Ramos (cell line): Measurements from ENCODE around the gene CLBA1.

Source experiments
- in situ Hi-C: fragments of 300-500 bp; cut with MboI; formaldehyde crosslinking; loops from one replicate; pipeline ENCODE4 v1.14.3; 2022; ENCODE audit warnings: low sequenced_read_pairs; ENCODE audit not compliant: unreplicated experiment

The CLBA1 gene

DNA sequence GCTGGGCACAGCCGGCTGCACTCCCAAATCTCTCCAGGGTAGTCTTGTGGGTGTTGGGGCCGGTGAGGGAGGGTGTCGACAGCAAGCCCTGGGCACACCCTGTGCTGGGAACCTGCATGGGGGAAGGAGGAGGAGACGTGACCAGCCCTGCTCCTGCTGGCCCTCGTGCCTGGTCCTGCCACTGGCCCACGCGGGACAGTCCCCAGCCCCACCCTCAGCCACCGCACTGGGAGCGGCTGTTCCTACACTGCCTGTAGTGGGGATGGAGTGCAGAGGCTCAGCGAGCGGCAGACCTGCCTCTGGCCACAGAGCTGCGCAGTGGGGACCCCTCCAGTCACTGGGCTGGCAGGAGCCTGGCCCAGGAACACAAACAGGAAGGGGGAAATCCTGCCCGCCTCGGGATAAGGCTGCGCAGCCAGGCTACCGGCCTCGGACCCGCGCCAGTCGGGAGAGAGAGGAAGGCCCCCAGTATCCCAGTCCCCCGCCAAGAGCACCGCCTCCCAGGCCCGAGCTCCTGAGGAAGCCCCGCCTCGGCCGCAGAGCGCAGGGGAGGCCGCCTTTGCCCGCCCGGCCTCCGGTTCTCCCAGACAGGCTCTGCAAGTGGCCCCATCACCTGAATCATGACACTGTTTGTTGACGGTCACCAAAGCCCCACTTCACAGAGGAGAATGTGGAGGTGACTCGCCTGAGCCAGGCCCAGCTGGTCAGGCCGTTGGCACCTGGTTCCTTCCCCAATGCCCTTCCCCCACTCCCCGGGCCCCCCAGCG is 18.0 kb upstream of the CLBA1 start:
- in situ Hi-C loops = no loop called here

GRCh38 chr14:104968153-104968527 is 17.4 kb upstream of the CLBA1 start:
- in situ Hi-C loops = no loop called here

DNA sequence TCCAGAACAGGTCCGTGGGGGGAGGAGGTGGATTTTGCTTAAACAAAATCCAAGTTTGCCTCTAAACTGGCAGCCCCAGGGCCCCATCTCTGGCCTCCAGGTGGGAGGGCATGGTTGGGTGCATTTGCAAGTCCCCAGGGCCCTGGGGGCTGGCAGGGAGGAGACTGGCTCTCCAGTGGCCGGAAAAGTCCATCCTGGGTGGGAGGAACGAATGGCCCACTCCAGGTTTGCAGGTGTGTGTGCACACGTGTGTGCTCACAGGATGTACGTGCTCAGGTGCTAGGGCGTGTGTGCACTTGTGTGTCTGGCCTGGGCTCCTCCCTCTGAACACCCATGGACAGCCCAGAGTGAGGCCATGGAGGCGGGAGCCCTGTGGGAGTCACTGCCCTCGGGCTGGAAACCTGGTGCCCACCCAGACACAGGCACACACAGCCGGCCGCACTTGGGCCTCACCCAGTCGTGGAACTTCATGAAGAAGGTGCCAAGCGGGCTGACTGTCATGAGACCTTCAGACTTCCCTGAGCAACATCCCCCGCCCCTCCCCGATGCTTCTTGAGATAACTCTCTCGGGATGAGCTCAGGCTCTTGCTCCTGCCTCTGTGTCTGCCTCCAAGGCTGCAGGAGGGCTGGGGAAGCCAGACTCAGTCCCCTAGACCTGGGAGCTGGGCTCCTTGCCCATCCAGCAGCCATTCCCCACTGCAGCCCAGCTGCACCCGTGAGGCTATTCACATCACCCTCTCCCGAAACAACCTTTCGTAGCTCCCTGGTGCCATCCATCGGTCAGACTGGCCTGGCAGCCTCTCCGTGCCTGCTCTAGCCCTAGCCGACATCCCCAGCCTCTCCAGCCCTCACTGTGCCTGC is 16.8 kb upstream of the CLBA1 start:
- in situ Hi-C loops = no loop called here

GRCh38 chr14:104969741-104970230 is 15.8 kb upstream of the CLBA1 start:
- in situ Hi-C loops = loop anchor here (5.0 kb wide), 1 partner anchor 78 kb away; no protein-coding TSS in a partner anchor

DNA sequence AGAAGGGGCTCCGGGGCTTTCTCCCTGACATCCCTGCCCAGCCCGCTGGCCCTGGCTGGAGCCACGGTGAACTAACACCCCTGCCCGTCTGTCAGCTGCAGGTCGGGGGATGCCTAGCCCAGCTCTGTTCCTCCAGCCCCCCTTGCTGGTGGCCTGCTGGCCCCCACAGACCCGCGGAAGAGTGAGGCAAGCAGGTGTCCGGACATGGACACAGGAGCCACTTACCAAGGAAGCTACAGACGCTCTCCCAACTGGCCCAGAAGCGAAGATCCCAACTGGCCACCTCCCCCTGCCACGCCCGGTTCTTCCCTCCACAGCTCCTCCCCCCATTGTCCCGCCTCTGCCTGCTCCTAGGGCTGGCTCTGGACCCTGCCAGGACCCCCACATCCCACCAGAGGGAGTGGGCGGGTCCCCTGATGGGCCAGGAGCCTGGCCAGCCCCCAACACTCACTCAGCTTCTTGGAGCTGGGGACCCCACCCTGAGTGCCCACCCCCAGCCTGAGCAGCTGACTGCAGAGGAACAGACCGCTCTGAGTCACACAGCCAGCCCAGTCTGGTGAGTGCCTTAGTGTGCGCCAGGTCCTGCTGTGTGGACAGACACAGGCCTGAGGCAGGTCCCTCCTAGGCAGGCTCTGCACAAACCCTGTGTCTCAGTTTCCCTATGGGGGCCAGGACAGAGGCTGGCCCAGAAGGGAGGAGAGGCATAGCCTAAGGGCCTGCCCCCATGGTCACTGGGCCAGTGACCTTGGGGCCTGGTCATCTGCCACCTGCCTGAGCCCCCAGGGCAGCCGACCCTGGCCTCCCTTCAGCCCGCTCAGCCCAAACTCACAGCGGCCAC is 15.1 kb upstream of the CLBA1 start:
- in situ Hi-C loops = loop anchor here (5.0 kb wide), 1 partner anchor 77 kb away; no protein-coding TSS in a partner anchor

DNA sequence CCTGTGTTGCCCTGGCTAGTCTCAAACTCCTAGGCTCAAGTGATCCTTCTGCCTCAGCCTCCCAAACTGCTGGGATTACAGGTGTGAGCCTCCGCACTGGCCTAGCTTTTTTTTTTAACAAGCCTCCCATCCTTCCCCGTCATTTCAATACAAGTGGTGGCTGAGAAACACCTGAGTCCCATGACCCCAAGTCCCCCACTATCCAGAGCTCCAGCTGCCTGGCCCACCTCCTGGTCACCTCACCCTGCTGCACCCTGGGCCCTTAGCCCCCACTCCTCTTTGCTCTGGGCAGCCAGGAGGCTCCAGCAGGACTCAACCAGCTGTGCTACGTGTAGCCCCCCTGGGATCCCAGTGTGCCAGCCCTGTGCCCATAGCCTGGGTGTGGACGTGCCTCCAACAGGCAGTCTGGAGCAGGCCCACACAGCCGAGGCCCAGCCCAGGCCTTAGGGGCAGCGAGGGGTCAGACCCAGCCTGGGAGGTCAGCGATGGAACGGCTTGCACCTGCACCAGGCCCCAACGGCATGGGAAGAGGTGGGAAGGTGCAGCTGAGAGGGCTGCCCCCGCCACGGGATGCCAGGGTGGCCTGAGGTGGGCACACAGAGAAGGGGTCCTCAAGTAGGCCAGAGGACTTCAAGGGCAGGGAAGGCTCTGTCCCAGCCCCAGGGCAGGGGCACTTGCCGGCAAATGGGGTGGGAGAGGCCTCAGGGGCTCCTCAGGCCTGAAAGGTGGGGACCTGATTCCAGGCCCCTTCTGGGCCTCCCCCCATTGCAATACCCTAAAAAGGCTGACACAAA is 13.9 kb upstream of the CLBA1 start:
- in situ Hi-C loops = loop anchor here (5.0 kb wide), 1 partner anchor 76 kb away; no protein-coding TSS in a partner anchor

DNA sequence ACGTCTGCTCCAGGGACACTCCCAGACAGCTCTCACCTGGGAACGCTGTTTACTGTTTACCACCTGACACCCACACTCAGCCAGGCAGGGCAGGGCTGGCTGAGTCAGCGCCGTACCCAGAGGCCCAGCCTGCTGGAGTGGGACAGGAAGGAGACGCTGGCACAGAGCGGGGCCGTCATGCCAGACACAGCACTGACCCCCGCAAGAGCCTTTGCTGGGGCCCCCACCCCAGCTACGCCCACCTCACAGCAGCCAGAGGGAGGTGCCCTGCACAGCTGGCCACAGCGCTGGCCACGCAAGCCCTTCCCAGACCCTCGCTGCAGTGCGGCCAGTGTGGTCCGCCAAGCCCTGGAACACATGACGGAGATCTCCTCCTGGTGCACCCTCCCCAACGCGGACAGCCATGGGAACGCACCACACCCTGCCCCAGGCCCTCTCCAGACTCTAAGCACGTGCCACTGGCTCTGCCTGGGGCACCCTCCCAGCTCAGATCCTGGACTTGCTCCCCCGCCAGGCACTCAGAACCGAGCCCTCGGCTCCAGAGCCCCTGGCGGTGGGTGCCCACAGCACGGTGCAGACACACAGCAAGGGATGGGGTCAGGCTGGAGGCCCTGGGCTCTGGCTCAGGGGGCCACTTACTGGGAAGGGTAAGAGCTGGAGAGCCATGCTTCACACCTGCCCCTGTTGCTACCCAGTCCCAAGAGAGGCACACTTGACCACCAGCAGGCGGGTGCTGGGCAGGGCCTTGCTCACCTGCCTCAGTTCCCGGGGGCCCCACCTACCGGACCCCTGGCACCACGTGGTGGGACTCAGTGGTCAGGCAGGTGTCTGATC is 13.1 kb upstream of the CLBA1 start:
- in situ Hi-C loops = loop anchor here (5.0 kb wide), 1 partner anchor 75 kb away; no protein-coding TSS in a partner anchor

GRCh38 chr14:104973135-104973384 is 12.5 kb upstream of the CLBA1 start:
- in situ Hi-C loops = loop anchor here (5.0 kb wide), 1 partner anchor 74 kb away; no protein-coding TSS in a partner anchor

- in situ Hi-C loops = loop anchor here (5.0 kb wide), 1 partner anchor 74 kb away; no protein-coding TSS in a partner anchor
Measured at GRCh38 chr14:104973385-104974145, 12.0 kb upstream of the CLBA1 start.

DNA sequence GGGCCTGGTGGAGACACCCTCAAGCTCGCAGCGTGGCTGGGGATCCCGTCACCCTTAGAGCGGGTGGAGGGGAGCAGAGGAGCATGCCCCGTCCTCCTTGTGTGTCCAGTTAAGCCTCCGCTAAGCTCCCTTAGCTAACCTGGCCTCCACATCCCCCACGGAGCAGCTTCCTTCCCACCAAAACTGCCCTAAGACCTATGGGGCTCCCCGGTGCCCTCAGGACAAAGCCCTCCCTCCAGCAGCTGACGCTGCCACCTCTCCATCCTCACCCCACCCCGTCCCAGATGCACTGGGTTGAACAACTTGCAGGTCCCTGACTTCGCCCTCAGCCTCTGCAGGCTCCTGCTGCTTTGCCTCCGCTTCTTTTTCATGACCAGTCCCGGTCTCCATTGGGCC is 11.4 kb upstream of the CLBA1 start:
- in situ Hi-C loops = loop anchor here (5.0 kb wide), 1 partner anchor 73 kb away; no protein-coding TSS in a partner anchor

- in situ Hi-C loops = loop anchor here (5.0 kb wide), 1 partner anchor 72 kb away; no protein-coding TSS in a partner anchor
Measured at GRCh38 chr14:104974665-104975390, 10.8 kb upstream of the CLBA1 start.

GRCh38 chr14:104975481-104976197 is 9.9 kb upstream of the CLBA1 start:
- in situ Hi-C loops = no loop called here

DNA sequence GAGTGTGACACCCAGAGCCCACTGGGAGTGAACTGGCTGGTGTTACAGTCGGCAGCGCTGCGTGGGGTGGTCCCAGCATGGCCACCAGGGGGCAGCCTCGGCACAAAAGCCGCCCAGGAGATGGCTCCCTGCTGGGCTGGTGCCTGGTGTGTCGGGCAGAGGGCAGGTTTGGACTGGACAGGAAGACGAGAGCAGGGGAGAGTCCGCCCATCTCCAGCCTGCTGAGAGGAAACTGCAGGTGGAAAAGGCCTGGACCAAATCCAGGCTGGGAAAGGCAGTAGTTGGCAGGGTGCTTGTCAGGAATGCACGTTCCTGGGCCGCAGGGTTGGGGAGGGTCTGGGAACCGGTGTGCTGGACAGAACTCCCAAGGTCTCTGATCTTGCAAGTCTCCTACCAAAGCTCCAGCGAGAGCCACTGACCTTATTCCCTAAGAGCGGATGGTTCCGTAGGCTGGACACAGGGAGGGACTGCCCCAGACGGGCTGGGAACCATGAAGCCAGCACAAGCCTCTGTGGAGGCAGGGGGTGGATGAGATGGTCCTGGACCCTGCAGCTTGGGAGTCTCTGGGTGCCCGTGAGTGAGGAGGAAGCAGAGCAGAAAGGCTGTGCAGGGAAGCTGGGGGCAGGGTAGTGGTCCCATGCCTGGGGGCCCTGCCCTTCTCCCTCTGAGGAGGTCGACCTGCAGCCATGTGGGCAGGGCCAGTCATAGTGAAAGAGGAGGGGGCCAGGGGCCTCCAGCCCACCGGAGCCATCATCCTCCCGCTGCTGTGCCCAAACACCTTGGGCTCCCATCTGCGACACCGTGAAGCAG is 9.2 kb upstream of the CLBA1 start:
- in situ Hi-C loops = no loop called here

GRCh38 chr14:104977008-104977680 is 8.4 kb upstream of the CLBA1 start:
- in situ Hi-C loops = no loop called here
